A549 (cell line): ENCODE measurements around the gene TRIM24. TPM values are rescaled to one million over a fixed set of nuclear protein-coding genes. Genes with fewer than 3 reads are reported as not detected.
"Not testable (repeated sequence)": the region's sequence is repeated elsewhere in the genome, so short reads cannot be mapped to it uniquely, and the experiment has no call there.

Experiments
- ATAC-seq, 2 experiments: fragments of 200-7000 bp in 1 of 2; fragments of >200 bp in 1 of 2; cut with Nextera tagmentation in 1 of 2; cut with Tn5 transposase in 1 of 2; 3 replicates each; pipeline versions ENCODE4 v1.8.0 to v1.9.1; 2018 to 2020; ENCODE audit warnings: mild to moderate bottlenecking in 1 of 2, moderate library complexity in 1 of 2
- CTCF ChIA-PET: fragments of 300-600 bp; sonication (Branson Sonifier 250); formaldehyde crosslinking; extraction: SDS; loops from one replicate; lab custom pipeline; 2021; ENCODE audit warnings: antibody characterized with exemption, inconsistent platforms; lab: Yijun Ruan, JAX
- POLR2A ChIA-PET: fragments of 350-600 bp; formaldehyde crosslinking; extraction: SDS; loops from one replicate; lab custom pipeline; 2021; ENCODE audit warnings: antibody characterized with exemption, inconsistent platforms; lab: Yijun Ruan, JAX
- DNase-seq, 2 experiments: peaks; one replicate each; pipeline versions ENCODE4 v3.0.0 to v3.0.0-alpha.2; 2011 to 2016; ENCODE audit warnings: low read depth in 1 of 2, low spot score in 1 of 2
- FAIRE-seq: peaks from 2 replicates; lab custom pipeline; 2011; peaks lifted over from hg19 to GRCh38; lab: Jason Lieb, UNC
- H3K27ac ChIP-seq, 2 experiments: fragments of >200 bp; sonication (Bioruptor Twin); formaldehyde crosslinking; 3 replicates each; pipeline ENCODE4 v1.5.1; 2016 to 2017
- H3K4me1 ChIP-seq: fragments of >200 bp; sonication (Bioruptor Twin); formaldehyde crosslinking; 3 replicates; pipeline ENCODE4 v1.6.1; 2016
- H3K4me2 ChIP-seq: fragments of >200 bp; sonication (Bioruptor Twin); formaldehyde crosslinking; 3 replicates; pipeline ENCODE4 v1.6.1; 2016
- H3K4me3 ChIP-seq: fragments of >200 bp; sonication (Bioruptor Twin); formaldehyde crosslinking; 3 replicates; pipeline ENCODE4 v1.5.1; 2016
- H3K9me3 ChIP-seq: fragments of >200 bp; sonication (Bioruptor Twin); formaldehyde crosslinking; 3 replicates; pipeline ENCODE4 v1.6.1; 2016
- CBX2 ChIP-seq: fragments of 200-600 bp; sonication (generic); IDR thresholded peaks from 2 replicates; pipeline ENCODE4 v1.6.1; 2016; ENCODE audit warnings: low read depth, mild to moderate bottlenecking, borderline replicate concordance
- CBX8 ChIP-seq: fragments of 200-600 bp; sonication (generic); IDR thresholded peaks from 2 replicates; pipeline ENCODE4 v1.6.1; 2016
- FOSB ChIP-seq: fragments of 250-450 bp; sonication (Bioruptor Pico); IDR thresholded peaks from 2 replicates; pipeline ENCODE4 v1.5.0; 2020; ENCODE audit warnings: mild to moderate bottlenecking, moderate library complexity
- HOXB5 ChIP-seq: fragments of 250-450 bp; sonication (Bioruptor Pico); IDR thresholded peaks from 2 replicates; pipeline ENCODE4 v1.5.0; 2020; ENCODE audit warnings: mild to moderate bottlenecking, moderate library complexity
- JUNB ChIP-seq: fragments of >200 bp; sonication (Bioruptor Twin); formaldehyde crosslinking; IDR thresholded peaks from 2 replicates; pipeline ENCODE4 v1.6.1; 2016
- NPAS2 ChIP-seq: fragments of 250-450 bp; sonication (Bioruptor Pico); IDR thresholded peaks from 2 replicates; pipeline ENCODE4 v1.8.0; 2022; ENCODE audit warnings: mild to moderate bottlenecking, moderate library complexity, borderline replicate concordance
- RARB ChIP-seq: fragments of 250-450 bp; sonication (Bioruptor Pico); IDR thresholded peaks from 2 replicates; pipeline ENCODE4 v1.8.0; 2021; ENCODE audit warnings: mild to moderate bottlenecking, moderate library complexity
- RCOR1 ChIP-seq: fragments of 150-350 bp; IDR thresholded peaks from 2 replicates; pipeline ENCODE4 v1.6.1; 2014; ENCODE audit warnings: antibody characterized with exemption, low read length, low read depth
- SMC3 ChIP-seq: fragments of >200 bp; sonication (Bioruptor Twin); formaldehyde crosslinking; IDR thresholded peaks from 3 replicates; pipeline ENCODE4 v1.6.1; 2018; ENCODE audit warnings: inconsistent platforms
- SREBF2 ChIP-seq: fragments of 450-650 bp; IDR thresholded peaks from 2 replicates; pipeline ENCODE4 v1.6.1; 2014; ENCODE audit warnings: mild to moderate bottlenecking, moderate library complexity
- TFCP2L1 ChIP-seq: fragments of 250-450 bp; sonication (Bioruptor Pico); IDR thresholded peaks from 2 replicates; pipeline ENCODE4 v1.5.0; 2021; ENCODE audit warnings: mild to moderate bottlenecking
- ZNF302 ChIP-seq: fragments of 250-450 bp; sonication (Bioruptor Pico); IDR thresholded peaks from 2 replicates; pipeline ENCODE4 v1.9.0; 2021; ENCODE audit warnings: inconsistent platforms, mild to moderate bottlenecking, moderate library complexity
- WGBS: methylation state at CpG from one replicate; pipeline ENCODE4 v1.1.6; 2017; ENCODE audit errors: missing lambda C conversion rate; 5-methylcytosine and 5-hydroxymethylcytosine counted together
- polyA plus RNA-seq, 4 experiments: library from polyadenylated mRNA; depleted of rRNA in 3 of 4; stranded (reverse); fragments of >200 nt; fragmentation: RNase III in 1 of 4; extraction: RNeasy Plus Mini Kit Qiagen cat#74134 plus additional on column Dnase treatment in 1 of 4; gene quantifications; 2 replicates in 3 of 4; 3 replicates in 1 of 4; pipeline ENCODE4 v1.2.3, GENCODE V29; 2011 to 2017
- TF ChIP-seq, protein P1 (sequence below): fragments of 150-350 bp; IDR thresholded peaks from 2 replicates; pipeline ENCODE4 v1.6.1; 2014; ENCODE audit warnings: low read depth, mild to moderate bottlenecking, low read length
- TF ChIP-seq, protein P2 (sequence below): IDR thresholded peaks from 2 replicates; pipeline ENCODE4 v1.6.1; 2012; ENCODE audit warnings: low read depth, borderline replicate concordance
- TF ChIP-seq, protein P3 (sequence below): fragments of >200 bp; sonication (Bioruptor Twin); formaldehyde crosslinking; IDR thresholded peaks from 3 replicates; pipeline ENCODE4 v1.5.1; 2016
- TF ChIP-seq, protein P4 (sequence below): fragments of 450-650 bp; IDR thresholded peaks from 2 replicates; pipeline ENCODE4 v1.6.1; 2014; ENCODE audit warnings: antibody characterized with exemption
- TF ChIP-seq, protein P5 (sequence below): fragments of 250-450 bp; sonication (Bioruptor Pico); IDR thresholded peaks from 2 replicates; pipeline ENCODE4 v1.5.0; 2020; ENCODE audit warnings: low read depth, mild to moderate bottlenecking, moderate library complexity
- TF ChIP-seq, protein P6 (sequence below): fragments of >200 bp; sonication (Bioruptor Twin); formaldehyde crosslinking; IDR thresholded peaks from 2 replicates; pipeline ENCODE4 v1.6.1; 2016

The TRIM24 gene
- polyA plus RNA-seq, 2 of the 4 experiments (the other 2 are of a cell fraction), result 8.3 to 11.6 TPM

DNA sequence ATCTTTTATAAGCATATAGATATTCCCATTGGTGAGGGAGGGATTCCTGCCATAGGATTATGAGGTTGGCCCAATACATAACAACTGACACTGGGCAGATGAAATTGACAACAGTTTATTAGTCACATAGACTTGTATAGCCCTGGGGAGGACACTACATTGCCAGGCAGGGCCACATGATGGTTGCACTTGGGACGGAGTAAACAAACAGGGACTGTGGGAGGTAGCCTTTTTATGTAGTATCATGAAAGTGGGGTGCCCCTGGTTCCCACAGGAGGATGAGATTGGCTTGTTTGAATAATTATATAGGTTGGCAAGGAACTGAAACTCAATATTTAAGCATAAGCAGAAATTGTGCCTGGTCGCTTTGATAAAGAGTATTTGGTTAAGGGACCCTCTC, 23.5 kb downstream of the TRIM24 start:
- 89% methylated on average over 2 of the region's 2 CpGs for WGBS
- ChIA-PET POLR2A (no interaction called here), CTCF (interaction anchor here (2.5 kb wide), 1 partner anchor 11 kb away, joined by 5 read pairs; no protein-coding TSS in a partner anchor)
- Histone ChIP-seq H3K4me1 (peaks cover 2% of the 10 kb centered on the region; the same call in 1 of the 3 replicates), H3K9me3 (no peaks in the 10 kb centered on the region), H3K27ac (no peak overlapping the region), H3K4me3 (no peak overlapping the region), H3K4me2 (no peak overlapping the region)
- TF ChIP-seq HOXB5 (CRISPR knock-in tag) (no peak), SREBF2 (no peak), ZNF302 (CRISPR knock-in tag) (no peak), CBX2 (no peak), TFCP2L1 (no peak), FOSB (no peak)
- TF ChIP-seq, protein P1, sequence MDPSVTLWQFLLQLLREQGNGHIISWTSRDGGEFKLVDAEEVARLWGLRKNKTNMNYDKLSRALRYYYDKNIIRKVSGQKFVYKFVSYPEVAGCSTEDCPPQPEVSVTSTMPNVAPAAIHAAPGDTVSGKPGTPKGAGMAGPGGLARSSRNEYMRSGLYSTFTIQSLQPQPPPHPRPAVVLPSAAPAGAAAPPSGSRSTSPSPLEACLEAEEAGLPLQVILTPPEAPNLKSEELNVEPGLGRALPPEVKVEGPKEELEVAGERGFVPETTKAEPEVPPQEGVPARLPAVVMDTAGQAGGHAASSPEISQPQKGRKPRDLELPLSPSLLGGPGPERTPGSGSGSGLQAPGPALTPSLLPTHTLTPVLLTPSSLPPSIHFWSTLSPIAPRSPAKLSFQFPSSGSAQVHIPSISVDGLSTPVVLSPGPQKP, result no peak
- TF ChIP-seq, protein P2, sequence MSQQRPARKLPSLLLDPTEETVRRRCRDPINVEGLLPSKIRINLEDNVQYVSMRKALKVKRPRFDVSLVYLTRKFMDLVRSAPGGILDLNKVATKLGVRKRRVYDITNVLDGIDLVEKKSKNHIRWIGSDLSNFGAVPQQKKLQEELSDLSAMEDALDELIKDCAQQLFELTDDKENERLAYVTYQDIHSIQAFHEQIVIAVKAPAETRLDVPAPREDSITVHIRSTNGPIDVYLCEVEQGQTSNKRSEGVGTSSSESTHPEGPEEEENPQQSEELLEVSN, result no peak
- TF ChIP-seq, protein P3, sequence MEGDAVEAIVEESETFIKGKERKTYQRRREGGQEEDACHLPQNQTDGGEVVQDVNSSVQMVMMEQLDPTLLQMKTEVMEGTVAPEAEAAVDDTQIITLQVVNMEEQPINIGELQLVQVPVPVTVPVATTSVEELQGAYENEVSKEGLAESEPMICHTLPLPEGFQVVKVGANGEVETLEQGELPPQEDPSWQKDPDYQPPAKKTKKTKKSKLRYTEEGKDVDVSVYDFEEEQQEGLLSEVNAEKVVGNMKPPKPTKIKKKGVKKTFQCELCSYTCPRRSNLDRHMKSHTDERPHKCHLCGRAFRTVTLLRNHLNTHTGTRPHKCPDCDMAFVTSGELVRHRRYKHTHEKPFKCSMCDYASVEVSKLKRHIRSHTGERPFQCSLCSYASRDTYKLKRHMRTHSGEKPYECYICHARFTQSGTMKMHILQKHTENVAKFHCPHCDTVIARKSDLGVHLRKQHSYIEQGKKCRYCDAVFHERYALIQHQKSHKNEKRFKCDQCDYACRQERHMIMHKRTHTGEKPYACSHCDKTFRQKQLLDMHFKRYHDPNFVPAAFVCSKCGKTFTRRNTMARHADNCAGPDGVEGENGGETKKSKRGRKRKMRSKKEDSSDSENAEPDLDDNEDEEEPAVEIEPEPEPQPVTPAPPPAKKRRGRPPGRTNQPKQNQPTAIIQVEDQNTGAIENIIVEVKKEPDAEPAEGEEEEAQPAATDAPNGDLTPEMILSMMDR, result no peak
- ATAC-seq, result no peak
- no peak for DNase-seq
- FAIRE-seq, result no peak

DNA sequence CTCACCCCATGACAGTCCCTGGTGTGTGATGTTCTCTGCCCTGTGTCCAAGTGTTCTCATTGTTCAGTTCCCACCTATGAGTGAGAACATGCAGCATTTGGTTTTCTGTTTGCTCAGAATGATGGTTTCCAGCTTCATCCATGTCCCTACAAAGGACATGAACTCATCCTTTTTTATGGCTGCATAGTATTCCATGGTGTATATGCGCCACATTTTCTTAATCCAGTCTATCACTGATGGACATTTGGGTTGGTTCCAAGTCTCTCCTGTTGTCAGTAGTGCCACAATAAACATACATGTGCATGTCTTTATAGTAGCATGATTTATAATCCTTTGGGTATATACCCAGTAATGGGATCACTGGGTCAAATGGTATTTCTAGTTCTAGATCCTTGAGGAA, 25.4 kb downstream of the TRIM24 start:
- WGBS, result 90% methylated on average over 1 of the region's 1 CpG
- DNase-seq, FAIRE-seq, H3K4me3 ChIP-seq, H3K27ac ChIP-seq, POLR2A ChIA-PET, ATAC-seq, H3K4me1 ChIP-seq, H3K9me3 ChIP-seq, CTCF ChIA-PET, H3K4me2 ChIP-seq: not testable (repeated sequence)

DNA sequence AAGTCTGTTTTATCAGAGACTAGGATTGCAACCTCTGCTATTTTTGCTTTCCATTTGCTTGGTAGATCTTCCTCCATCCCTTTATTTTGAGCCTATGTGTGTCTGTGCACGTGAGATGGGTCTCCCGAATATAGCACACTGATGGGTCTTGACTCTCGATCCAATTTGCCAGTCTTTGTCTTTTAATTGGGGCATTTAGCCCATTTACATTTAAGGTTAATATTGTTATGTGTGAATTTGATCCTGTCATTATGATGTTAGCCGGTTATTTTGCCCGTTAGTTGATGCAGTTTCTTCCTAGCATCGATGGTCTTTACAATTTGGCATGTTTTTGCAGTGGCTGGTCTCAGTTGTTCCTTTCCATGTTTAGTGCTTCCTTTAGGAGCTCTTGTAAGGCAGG, 29.1 kb downstream of the TRIM24 start:
- H3K4me3 ChIP-seq, H3K9me3 ChIP-seq, POLR2A ChIA-PET, H3K4me2 ChIP-seq, H3K4me1 ChIP-seq, ATAC-seq, FAIRE-seq, H3K27ac ChIP-seq, DNase-seq: not testable (repeated sequence)
- 91% methylated on average over 6 of the region's 6 CpGs for WGBS
- CTCF ChIA-PET, result interaction anchor here (1.1 to 1.5 kb wide), 2 partner anchors 9 to 397 kb away, joined by 3 to 5 read pairs; no protein-coding TSS in a partner anchor

DNA sequence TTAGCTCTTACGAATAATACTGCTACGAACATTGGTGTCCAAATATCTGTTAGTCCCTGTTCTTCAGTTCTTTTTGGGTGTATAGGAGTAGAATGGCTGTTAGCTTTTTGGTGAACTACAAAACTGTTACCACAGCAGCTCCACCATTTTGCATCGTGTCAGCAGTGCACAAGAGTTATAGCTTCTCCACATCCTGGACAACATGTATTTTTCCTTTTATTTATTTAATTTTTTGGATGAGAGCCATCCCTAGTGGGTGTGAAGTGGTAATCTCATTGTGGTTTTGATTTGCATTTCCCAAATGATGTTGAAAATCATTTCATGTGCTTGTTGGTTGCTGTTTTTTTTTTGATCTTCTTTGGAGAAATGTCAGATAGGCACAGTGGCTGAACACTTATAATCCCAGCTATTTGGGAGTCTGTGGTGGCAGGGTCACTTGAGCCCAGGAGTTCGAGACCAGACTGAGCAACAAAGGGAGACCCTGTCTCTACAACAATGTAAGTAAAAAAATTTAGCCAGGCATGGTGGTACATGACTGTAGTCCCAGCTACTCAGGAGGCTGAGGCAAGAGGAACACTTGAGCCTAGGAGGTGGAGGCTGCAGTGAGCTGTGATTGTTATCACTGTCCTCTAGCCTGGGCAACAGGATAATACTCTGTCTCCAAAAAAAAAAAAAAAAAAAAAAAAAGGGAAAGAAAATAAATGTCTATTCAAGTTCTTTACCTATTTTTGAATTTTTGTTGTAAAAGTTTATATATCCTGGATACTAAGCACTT, 31.7 kb downstream of the TRIM24 start:
- Histone ChIP-seq H3K4me3 (no peak overlapping the region), H3K9me3 (no peaks in the 10 kb centered on the region), H3K27ac (no peak overlapping the region), H3K4me1 (no peaks in the 10 kb centered on the region), H3K4me2 (no peak overlapping the region)
- POLR2A ChIA-PET, result no interaction called here
- 87% methylated on average over 4 of the region's 4 CpGs for WGBS
- no peak for DNase-seq
- CTCF ChIA-PET, result interaction anchor here (1.4 kb wide), 1 partner anchor 247 kb away, joined by 3 read pairs; no protein-coding TSS in a partner anchor
- ATAC-seq, result no peak
- no peak for FAIRE-seq
- TF ChIP-seq, protein P4, sequence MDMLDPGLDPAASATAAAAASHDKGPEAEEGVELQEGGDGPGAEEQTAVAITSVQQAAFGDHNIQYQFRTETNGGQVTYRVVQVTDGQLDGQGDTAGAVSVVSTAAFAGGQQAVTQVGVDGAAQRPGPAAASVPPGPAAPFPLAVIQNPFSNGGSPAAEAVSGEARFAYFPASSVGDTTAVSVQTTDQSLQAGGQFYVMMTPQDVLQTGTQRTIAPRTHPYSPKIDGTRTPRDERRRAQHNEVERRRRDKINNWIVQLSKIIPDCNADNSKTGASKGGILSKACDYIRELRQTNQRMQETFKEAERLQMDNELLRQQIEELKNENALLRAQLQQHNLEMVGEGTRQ, result no peak
- TF ChIP-seq JUNB (no peak), SMC3 (no peak), RCOR1 (no peak), NPAS2 (CRISPR knock-in tag) (no peak), CBX8 (no peak), RARB (CRISPR knock-in tag) (no peak)
- TF ChIP-seq, protein P3, result no peak
- TF ChIP-seq, protein P5, sequence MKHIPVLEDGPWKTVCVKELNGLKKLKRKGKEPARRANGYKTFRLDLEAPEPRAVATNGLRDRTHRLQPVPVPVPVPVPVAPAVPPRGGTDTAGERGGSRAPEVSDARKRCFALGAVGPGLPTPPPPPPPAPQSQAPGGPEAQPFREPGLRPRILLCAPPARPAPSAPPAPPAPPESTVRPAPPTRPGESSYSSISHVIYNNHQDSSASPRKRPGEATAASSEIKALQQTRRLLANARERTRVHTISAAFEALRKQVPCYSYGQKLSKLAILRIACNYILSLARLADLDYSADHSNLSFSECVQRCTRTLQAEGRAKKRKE (CRISPR knock-in tag), result no peak
- TF ChIP-seq, protein P6, sequence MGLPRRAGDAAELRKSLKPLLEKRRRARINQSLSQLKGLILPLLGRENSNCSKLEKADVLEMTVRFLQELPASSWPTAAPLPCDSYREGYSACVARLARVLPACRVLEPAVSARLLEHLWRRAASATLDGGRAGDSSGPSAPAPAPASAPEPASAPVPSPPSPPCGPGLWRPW, result no peak
